Activated naive CD4-positive, alpha-beta T cell treated with Interleukin-2 at 50 U/mL for 16 hours (primary cell): Measurements from ENCODE around the gene AEBP2.
A peak's percentile ranks its signal among the peaks of the same experiment; 100 is the strongest.
"Not testable (repeated sequence)": the region's sequence is repeated elsewhere in the genome, so short reads cannot be mapped to it uniquely, and the experiment has no call there.

Experiments
- DNase-seq: peaks from one replicate; pipeline ENCODE4 v3.0.0-alpha.2; 2020

Gene AEBP2, protein sequence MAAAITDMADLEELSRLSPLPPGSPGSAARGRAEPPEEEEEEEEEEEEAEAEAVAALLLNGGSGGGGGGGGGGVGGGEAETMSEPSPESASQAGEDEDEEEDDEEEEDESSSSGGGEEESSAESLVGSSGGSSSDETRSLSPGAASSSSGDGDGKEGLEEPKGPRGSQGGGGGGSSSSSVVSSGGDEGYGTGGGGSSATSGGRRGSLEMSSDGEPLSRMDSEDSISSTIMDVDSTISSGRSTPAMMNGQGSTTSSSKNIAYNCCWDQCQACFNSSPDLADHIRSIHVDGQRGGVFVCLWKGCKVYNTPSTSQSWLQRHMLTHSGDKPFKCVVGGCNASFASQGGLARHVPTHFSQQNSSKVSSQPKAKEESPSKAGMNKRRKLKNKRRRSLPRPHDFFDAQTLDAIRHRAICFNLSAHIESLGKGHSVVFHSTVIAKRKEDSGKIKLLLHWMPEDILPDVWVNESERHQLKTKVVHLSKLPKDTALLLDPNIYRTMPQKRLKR

GRCh38 chr12:19439059-19440018 lies at the start of gene AEBP2:
AEBP2 (plus strand) TSS chr12:19439492; CDS start chr12:19439700, 208 bp downstream.
- DNase-seq = peak; percentile 88

DNA sequence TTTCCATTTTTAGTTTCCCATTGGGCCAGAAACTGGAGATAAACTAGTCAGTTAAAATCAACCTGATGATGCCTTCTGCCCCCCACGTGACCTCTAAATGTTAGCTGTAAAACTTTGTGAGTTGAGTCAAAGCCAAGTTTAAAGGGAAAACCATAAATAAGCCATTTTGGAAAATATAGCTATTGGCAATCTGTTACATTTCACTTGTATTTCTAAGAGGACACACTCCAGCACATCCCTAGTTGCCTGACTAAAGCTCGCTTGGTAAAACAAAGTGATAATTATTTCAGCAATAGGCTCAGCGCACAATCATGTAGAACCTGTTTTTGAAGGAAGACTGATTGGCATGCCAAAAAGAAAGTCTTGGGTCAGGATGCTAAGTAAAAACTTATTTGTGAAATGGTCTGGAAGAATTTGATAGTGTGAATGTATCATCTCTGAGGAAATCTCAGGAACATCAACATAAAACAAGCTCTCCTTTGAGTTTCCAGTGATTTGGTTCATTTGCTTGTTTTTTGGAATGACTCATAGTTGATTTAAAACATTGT lies 49.2 kb upstream of the AEBP2 start:
- no peak for DNase-seq

DNA sequence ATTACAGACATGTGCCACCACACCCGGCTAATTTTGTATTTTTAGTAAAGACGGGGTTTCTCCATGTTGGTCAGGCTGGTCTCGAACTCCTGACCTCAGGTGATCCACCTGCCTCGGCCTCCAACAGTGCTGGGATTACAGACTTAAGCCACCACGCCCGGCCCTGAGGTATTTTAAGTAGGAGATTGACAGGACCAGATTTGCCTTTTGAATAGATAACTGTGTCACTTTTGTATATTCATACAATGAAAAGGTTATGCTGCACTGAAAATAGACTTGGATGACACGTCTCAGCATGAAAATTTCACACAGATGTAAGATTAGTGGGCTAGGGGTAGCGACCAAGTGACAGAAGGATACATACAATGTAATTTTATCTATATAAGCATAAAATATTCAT lies 46.6 kb upstream of the AEBP2 start:
- not testable (repeated sequence) for DNase-seq

DNA sequence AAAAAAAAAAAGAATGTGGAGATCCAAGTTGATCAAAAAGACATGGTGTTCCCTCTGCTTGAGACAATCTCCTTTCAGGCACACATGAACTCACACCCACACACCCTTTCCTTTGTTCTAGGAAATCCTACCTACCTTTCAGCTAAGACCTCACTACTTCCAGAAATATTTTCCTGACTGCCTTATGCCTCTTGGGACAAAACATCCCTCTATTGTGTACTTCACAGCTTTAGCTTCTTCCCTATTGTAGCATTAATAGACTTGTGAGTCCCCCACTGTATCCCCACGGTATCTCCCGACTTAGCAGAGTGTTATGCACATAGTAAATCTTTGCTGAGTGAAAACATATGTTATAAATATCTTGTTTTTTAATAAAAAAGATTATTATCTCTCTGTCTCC lies 44.9 kb upstream of the AEBP2 start:
- no peak for DNase-seq

GRCh38 chr12:19397534-19397933 lies 41.8 kb upstream of the AEBP2 start:
- DNase-seq = no peak

DNA sequence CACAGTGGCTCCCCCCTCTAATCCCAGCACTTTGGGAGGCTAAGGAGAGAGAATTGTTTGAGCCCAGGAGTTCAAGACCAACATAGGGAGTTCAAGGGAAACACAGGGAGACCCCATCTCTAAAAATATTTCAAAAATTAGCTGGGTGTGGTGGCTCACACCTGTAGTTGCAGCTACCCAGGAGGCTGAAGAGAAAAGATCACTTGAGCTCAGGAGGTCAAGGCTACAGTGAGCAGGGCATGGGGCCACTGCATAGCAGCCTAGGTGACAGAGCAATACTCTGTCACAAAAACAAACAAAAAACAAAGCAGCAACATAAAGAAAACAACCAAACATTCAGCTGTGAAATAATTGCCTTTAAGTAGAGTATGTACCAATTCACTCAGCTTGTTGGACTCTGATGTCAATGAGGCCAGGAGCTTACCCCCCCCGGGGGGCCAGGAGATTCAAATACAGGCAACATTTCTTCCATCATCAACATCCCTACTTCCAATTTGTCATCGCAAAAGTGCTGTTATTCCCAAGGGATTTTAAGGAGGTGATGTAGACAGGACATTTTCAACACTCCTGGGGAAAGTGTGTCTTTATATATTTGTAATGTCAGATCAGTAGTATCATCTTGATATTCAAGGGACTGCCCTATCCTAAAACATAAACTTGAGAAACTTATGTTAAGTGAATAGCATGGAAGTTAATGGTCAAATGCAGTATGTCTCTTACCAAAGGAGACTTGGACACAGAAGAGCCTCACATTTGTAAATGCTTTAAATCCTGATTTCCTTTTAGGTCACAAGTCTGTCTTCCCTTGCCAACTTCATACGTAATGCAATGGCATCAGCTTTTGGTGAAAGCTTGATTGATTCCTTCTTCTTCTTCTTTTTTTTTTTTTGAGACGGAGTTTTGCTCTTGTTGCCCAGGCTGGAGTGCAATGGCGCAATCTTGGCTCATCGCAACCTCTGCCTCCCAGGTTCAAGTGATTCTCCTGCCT lies 40.6 kb upstream of the AEBP2 start:
- DNase-seq = no peak

GRCh38 chr12:19400649-19401285 lies 38.5 kb upstream of the AEBP2 start:
- DNase-seq = not testable (repeated sequence)

DNA sequence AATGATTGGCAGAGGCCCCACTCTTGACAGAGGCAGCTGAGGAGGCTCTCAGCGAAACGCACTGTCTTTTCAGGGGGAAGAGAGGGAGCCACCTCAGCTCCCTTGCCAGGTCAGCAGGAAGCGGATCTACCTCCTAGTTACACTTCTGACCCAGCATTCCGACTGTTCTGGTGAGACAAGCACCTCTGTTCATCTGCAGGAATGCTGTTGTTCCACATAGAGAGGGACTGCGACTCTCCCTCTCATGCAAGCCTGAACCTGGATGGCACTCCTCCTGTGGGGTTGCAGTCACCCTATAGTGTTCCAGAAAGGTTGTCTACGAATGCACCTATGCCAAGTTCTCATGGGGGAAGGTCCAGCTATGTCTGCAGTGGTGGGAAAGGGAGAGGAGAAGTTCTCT lies 37.1 kb upstream of the AEBP2 start:
- DNase-seq = no peak

GRCh38 chr12:19402743-19403431 lies 36.4 kb upstream of the AEBP2 start:
- no peak for DNase-seq

DNA sequence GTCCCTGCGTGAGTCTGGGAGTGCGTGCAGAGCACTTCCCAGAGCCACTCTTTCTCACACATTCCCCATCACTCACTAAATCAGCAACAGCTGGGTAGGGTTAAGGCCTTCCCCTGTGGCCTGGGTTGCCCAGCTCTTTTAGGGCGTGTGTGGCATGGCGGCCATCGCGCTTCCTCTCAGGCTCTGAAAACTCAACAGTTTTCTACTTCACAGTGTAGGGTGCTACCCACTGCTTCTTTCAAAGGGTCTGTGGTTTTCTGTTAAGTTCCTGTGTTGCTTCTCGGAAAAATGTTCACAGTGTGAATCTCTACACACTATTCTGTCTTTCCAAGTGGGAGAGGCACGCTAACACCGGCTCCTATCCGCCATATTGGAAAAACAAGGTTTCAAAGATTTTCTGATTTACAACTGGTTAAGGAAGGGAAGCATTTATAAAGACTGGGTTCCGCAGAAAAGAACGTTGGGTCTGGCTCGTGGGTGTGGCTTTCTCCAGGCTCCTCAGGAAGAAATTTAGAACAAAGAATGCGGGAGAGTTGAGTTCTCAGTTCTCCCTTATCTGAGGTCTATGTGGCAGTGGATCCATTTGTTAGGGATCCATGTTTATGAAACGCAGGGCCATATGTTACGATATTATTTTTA lies 34.9 kb upstream of the AEBP2 start:
- no peak for DNase-seq

- DNase-seq = no peak
Measured at GRCh38 chr12:19409376-19409775, 29.9 kb upstream of the AEBP2 start.

GRCh38 chr12:19410211-19410610 lies 29.1 kb upstream of the AEBP2 start:
- no peak for DNase-seq

- no peak for DNase-seq
Measured at GRCh38 chr12:19410629-19411185, 28.6 kb upstream of the AEBP2 start.

GRCh38 chr12:19411234-19412204 lies 27.8 kb upstream of the AEBP2 start:
- DNase-seq = no peak

DNA sequence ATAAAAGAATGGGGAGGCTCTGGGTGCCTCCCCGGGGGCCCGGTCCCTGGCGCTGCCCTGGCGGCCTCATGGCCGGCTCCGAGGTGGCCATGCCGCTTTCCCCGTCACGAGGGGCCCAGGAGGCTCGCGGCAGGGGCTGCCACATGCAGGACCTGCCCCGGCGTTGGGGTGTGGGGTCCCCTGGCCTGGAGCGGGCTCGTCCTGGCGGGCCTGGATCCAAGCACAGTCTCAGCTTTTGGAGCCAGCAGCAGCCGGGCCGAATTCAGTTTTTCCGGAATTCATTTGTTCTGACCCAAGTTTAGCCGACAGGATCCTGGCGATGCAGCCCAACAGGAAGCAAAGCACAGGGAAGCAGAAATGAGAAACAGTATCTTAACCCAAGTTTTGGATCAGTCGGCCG lies 26.4 kb upstream of the AEBP2 start:
- DNase-seq = no peak

DNA sequence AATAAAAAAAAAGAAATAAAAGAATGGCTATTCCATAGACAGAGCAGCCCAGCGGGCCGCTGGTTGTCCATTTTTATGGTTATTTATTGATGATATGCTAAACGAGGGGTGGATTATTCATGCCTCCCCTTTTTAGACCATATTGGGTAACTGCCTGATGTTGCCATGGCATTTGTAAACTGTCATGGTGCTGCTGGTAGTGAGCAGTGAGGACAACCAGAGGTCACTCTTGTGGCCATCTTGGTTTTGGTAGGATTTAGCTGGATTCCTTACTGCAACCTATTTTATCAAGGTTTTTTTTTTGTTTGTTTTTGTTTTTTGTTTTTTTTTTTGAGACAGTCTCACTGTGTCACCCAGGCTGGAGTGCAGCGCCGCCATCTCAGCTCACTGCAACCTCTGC lies 25.7 kb upstream of the AEBP2 start:
- not testable (repeated sequence) for DNase-seq

GRCh38 chr12:19415563-19415962 lies 23.7 kb upstream of the AEBP2 start:
- DNase-seq = no peak

DNA sequence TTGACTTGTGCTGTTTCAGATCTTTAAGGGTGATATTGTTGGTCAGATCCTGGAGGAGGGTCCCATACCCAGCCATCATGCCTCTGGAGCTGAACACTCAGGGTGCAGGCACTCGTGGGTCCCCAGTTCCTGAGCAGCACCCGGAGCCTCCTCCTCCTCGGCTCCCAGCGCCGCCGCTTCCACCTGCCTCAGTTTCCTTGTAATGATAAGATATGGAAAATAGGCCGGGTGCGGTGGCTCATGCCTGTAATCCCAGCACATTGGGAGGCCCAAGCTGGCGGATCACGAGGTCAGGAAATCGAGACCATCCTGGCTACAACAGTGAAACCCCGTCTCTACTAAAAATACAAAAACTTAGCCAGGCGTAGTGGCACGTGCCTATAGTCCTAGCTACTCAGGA lies 20.2 kb upstream of the AEBP2 start:
- no peak for DNase-seq
